OCI-LY1 (cell line): ENCODE measurements around the gene KLHDC7A.

Experiments used
- H2AFZ ChIP-seq: fragments of 200-600 bp; sonication (generic), shearing (Covaris generic); 2 replicates; pipeline ENCODE4 v1.6.0; 2014; ENCODE audit warnings: antibody characterized with exemption, mild to moderate bottlenecking, low read length
- H3F3A ChIP-seq: fragments of 200-600 bp; sonication (generic), shearing (Covaris generic); 2 replicates; pipeline ENCODE4 v1.6.0; 2014; ENCODE audit warnings: mild to moderate bottlenecking, antibody characterized with exemption, low read length, moderate library complexity; ENCODE audit not compliant: insufficient read depth
- H3K27ac ChIP-seq: fragments of 200-600 bp; sonication (generic); 2 replicates; pipeline ENCODE4 v1.5.1; 2014; ENCODE audit warnings: low read length, mixed run types, mild to moderate bottlenecking, low read depth; ENCODE audit not compliant: poor library complexity, severe bottlenecking
- H3K27me3 ChIP-seq: fragments of 200-600 bp; sonication (generic); 2 replicates; pipeline ENCODE4 v1.6.0; 2014; ENCODE audit warnings: antibody characterized with exemption, mild to moderate bottlenecking, low read length, moderate library complexity; ENCODE audit not compliant: insufficient read depth
- H3K36me3 ChIP-seq: fragments of 200-600 bp; sonication (generic); 2 replicates; pipeline ENCODE4 v1.6.1; 2014; ENCODE audit warnings: mild to moderate bottlenecking, antibody characterized with exemption, low read length, moderate library complexity, mixed read lengths; ENCODE audit not compliant: insufficient read depth
- H3K4me1 ChIP-seq: fragments of 200-600 bp; sonication (generic); 2 replicates; pipeline ENCODE4 v1.5.1; 2014; ENCODE audit warnings: mild to moderate bottlenecking, low read length, moderate library complexity; ENCODE audit not compliant: insufficient read depth, severe bottlenecking
- H3K4me2 ChIP-seq: fragments of 200-600 bp; sonication (generic), shearing (Covaris generic); 2 replicates; pipeline ENCODE4 v1.6.1; 2014; ENCODE audit warnings: low read length
- H3K4me3 ChIP-seq: fragments of 200-600 bp; sonication (generic); 2 replicates; pipeline ENCODE4 v1.5.1; 2014; ENCODE audit warnings: low read length, low read depth, mild to moderate bottlenecking, mixed read lengths; ENCODE audit not compliant: poor library complexity, severe bottlenecking
- H3K79me2 ChIP-seq: fragments of 200-600 bp; shearing (Covaris generic); 2 replicates; pipeline ENCODE4 v1.6.1; 2016; ENCODE audit warnings: mixed run types, low read length, mixed read lengths; ENCODE audit not compliant: insufficient read depth
- H3K9ac ChIP-seq: fragments of 200-600 bp; sonication (generic), shearing (Covaris generic); 2 replicates; pipeline ENCODE4 v1.6.1; 2014; ENCODE audit warnings: mild to moderate bottlenecking, low read length, mixed read lengths
- H3K9me2 ChIP-seq: fragments of 200-600 bp; sonication (generic), shearing (Covaris generic); 2 replicates; pipeline ENCODE4 v1.6.1; 2014; ENCODE audit warnings: low read depth, mild to moderate bottlenecking, low read length, mixed read lengths
- H3K9me3 ChIP-seq: fragments of 200-600 bp; shearing (Covaris generic); 2 replicates; pipeline ENCODE4 v1.6.1; 2014; ENCODE audit warnings: low read length, mixed read lengths
- H4K20me1 ChIP-seq: fragments of 200-600 bp; sonication (generic), shearing (Covaris generic); 2 replicates; pipeline ENCODE4 v1.6.0; 2016; ENCODE audit warnings: mild to moderate bottlenecking, low read length; ENCODE audit not compliant: insufficient read depth
- EZH2 ChIP-seq: fragments of 200-600 bp; sonication (generic), shearing (Covaris generic); IDR thresholded peaks from 2 replicates; pipeline ENCODE4 v1.8.0; 2017; ENCODE audit warnings: borderline replicate concordance, mixed run types, mild to moderate bottlenecking, antibody characterized with exemption, low read length, moderate library complexity, mixed read lengths
- TF ChIP-seq, protein P1 (sequence below): fragments of 200-600 bp; sonication (generic), shearing (Covaris generic); IDR thresholded peaks from 2 replicates; pipeline ENCODE4 v1.5.1; 2017; ENCODE audit warnings: mild to moderate bottlenecking, antibody characterized with exemption, low read length, moderate library complexity, mixed read lengths

KLHDC7A gene

DNA sequence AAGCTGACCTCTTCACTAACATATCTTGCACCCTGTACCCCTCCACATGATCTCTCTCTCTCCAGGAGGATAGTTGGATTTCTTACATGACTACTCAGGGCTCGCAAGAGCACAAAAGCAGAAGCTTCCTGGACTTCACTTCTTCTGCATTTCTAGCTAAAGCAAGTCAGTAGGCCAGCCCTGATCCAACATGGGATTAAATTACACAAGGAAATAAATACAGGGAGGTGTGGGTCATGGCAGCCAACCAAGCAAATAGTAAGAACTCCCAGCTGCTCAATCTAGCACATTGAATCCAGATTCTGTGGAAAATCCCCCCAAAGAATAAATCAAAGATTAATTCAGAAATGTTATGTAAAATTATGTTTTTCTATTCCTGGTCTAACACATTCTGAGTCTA, 33.3 kb downstream of the KLHDC7A start:
- Histone ChIP-seq H3K9ac (no peak overlapping the region), H3K4me3 (no peak overlapping the region), H2AFZ (no peak overlapping the region), H3K27ac (no peak overlapping the region), H3K27me3 (no peaks in the 10 kb centered on the region), H4K20me1 (no peaks in the 10 kb centered on the region), H3K4me2 (no peak overlapping the region), H3K9me3 (0 out of 2 replicates have a peak, but pooled peaks cover 4% of the 10 kb centered on the region), H3K79me2 (no peaks in the 10 kb centered on the region), H3K4me1 (no peaks in the 10 kb centered on the region), H3K9me2 (no peaks in the 10 kb centered on the region), H3F3A (no peaks in the 10 kb centered on the region), H3K36me3 (no peaks in the 10 kb centered on the region)
- TF ChIP-seq EZH2, result no peak
- TF ChIP-seq, protein P1, sequence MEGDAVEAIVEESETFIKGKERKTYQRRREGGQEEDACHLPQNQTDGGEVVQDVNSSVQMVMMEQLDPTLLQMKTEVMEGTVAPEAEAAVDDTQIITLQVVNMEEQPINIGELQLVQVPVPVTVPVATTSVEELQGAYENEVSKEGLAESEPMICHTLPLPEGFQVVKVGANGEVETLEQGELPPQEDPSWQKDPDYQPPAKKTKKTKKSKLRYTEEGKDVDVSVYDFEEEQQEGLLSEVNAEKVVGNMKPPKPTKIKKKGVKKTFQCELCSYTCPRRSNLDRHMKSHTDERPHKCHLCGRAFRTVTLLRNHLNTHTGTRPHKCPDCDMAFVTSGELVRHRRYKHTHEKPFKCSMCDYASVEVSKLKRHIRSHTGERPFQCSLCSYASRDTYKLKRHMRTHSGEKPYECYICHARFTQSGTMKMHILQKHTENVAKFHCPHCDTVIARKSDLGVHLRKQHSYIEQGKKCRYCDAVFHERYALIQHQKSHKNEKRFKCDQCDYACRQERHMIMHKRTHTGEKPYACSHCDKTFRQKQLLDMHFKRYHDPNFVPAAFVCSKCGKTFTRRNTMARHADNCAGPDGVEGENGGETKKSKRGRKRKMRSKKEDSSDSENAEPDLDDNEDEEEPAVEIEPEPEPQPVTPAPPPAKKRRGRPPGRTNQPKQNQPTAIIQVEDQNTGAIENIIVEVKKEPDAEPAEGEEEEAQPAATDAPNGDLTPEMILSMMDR, result no peak

DNA sequence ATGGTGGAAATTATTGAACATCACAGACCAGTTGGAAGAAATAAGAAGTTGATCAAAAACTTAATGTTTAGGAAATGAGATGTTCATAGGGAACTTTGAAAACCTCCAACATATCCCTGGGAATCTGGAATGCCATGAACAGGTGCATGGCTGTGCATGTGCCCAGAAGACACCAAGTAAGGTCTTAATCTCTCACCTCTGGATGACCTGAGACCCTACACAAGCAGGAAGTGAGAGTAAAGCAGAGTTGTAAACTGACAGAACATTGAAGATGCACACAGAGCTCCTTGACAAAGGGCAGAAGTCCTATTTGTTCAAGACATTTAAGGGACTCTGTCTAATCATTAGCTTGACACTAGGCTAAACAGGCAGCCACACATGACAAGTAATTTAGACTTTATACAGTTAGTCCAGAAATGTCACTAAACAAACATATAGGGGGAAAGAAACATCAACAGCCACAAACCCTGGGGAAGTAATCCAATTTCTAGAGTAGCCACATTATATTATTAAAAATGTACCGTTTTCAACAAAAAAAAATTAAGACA, 34.5 kb downstream of the KLHDC7A start:
- no peak for TF ChIP-seq EZH2
- TF ChIP-seq, protein P1, result no peak
- no peak overlapping the region for H3K9ac ChIP-seq
- H4K20me1 ChIP-seq, result no peaks in the 10 kb centered on the region
- no peaks in the 10 kb centered on the region for H3K27me3 ChIP-seq
- no peaks in the 10 kb centered on the region for H3K79me2 ChIP-seq
- H3F3A ChIP-seq, result no peaks in the 10 kb centered on the region
- H3K36me3 ChIP-seq, result no peaks in the 10 kb centered on the region
- H2AFZ ChIP-seq, result no peak overlapping the region
- no peak overlapping the region for H3K27ac ChIP-seq
- 0 out of 2 replicates have a peak, but pooled peaks cover 4% of the 10 kb centered on the region for H3K9me3 ChIP-seq
- H3K9me2 ChIP-seq, result no peaks in the 10 kb centered on the region
- H3K4me3 ChIP-seq, result no peak overlapping the region
- H3K4me2 ChIP-seq, result no peak overlapping the region
- no peaks in the 10 kb centered on the region for H3K4me1 ChIP-seq

GRCh38 chr1:18516473-18516872, 35.7 kb downstream of the KLHDC7A start:
- no peak overlapping the region for H3K27ac ChIP-seq
- no peaks in the 10 kb centered on the region for H3K36me3 ChIP-seq
- H3K9ac ChIP-seq, result no peak overlapping the region
- TF ChIP-seq, protein P1, result no peak
- no peak for TF ChIP-seq EZH2
- no peak overlapping the region for H2AFZ ChIP-seq
- no peaks in the 10 kb centered on the region for H3K27me3 ChIP-seq
- H3F3A ChIP-seq, result no peaks in the 10 kb centered on the region
- H3K4me1 ChIP-seq, result no peaks in the 10 kb centered on the region
- H3K4me3 ChIP-seq, result no peak overlapping the region
- no peak overlapping the region for H3K4me2 ChIP-seq
- H3K9me3 ChIP-seq, result 0 out of 2 replicates have a peak, but pooled peaks cover 4% of the 10 kb centered on the region
- no peaks in the 10 kb centered on the region for H3K9me2 ChIP-seq
- H3K79me2 ChIP-seq, result no peaks in the 10 kb centered on the region
- no peaks in the 10 kb centered on the region for H4K20me1 ChIP-seq
